Activated T-helper 1 cell treated with anti-CD3 and anti-CD28 coated beads, Interleukin-12 subunit alpha, Interleukin-12 subunit beta, Interleukin-2, Interleukin-4 antibody, amounts not matched to agents 30 ng/mL and 10 ng/mL and 1 ng/mL, durations not matched to agents 14 hours and 24 hours and 36 hours (primary cell): Measurements from ENCODE around the gene PUSL1. TPM values are rescaled to one million over a fixed set of nuclear protein-coding genes. Genes with fewer than 3 reads are reported as not detected.

ENCODE experiments used
- DNase-seq: peaks from one replicate; pipeline ENCODE4 v3.0.0; 2021; ENCODE audit warnings: low spot score
- H3K27ac Mint-ChIP-seq: one replicate; pipeline ENCODE4 v1.8.0; 2021; ENCODE audit warnings: mild to moderate bottlenecking, mixed read lengths
- H3K27me3 Mint-ChIP-seq: one replicate; pipeline ENCODE4 v1.8.0; 2022; ENCODE audit warnings: mild to moderate bottlenecking, moderate library complexity, mixed read lengths; ENCODE audit not compliant: insufficient read depth
- H3K36me3 Mint-ChIP-seq: one replicate; pipeline ENCODE4 v1.8.0; 2021; ENCODE audit warnings: low read depth, mixed read lengths
- H3K4me1 Mint-ChIP-seq: one replicate; pipeline ENCODE4 v1.8.0; 2021; ENCODE audit warnings: low read depth, mixed read lengths
- H3K4me3 Mint-ChIP-seq: one replicate; pipeline ENCODE4 v1.8.0; 2021; ENCODE audit warnings: mild to moderate bottlenecking, moderate library complexity, mixed read lengths
- H3K9me3 Mint-ChIP-seq: one replicate; pipeline ENCODE4 v1.8.0; 2021; ENCODE audit warnings: mixed read lengths
- intact Hi-C: fragments of 100-400 bp; cut with micrococcal nuclease; formaldehyde crosslinking; loops from one replicate; pipeline ENCODE4 v1.15.1; 2024
- total RNA-seq: library from RNA; stranded (reverse); gene quantifications from 2 replicates; pipeline ENCODE4 v1.2.3, GENCODE V29; 2022

Gene PUSL1
- total RNA-seq, 1 donor from 2014 or later, result 36.8 TPM

GRCh38 chr1:1320666-1321448, 12.5 kb downstream of the PUSL1 start:
- DNase-seq, result no peak
- intact Hi-C loops, result no loop called here
- Mint-ChIP-seq H3K4me3 (no peak overlapping the region), H3K27me3 (no peaks in the 10 kb centered on the region), H3K36me3 (peaks cover 13% of the 10 kb centered on the region), H3K27ac (no peak overlapping the region), H3K4me1 (peaks cover 11% of the 10 kb centered on the region), H3K9me3 (no peaks in the 10 kb centered on the region)

GRCh38 chr1:1321477-1321876, 13.1 kb downstream of the PUSL1 start:
- Mint-ChIP-seq H3K27me3 (no peaks in the 10 kb centered on the region), H3K27ac (no peak overlapping the region), H3K4me1 (peaks cover 17% of the 10 kb centered on the region), H3K9me3 (no peaks in the 10 kb centered on the region), H3K36me3 (peaks cover 11% of the 10 kb centered on the region), H3K4me3 (no peak overlapping the region)
- intact Hi-C loops, result no loop called here
- no peak for DNase-seq

GRCh38 chr1:1322418-1322817, 14.0 kb downstream of the PUSL1 start:
- Mint-ChIP-seq H3K27me3 (no peaks in the 10 kb centered on the region), H3K4me1 (peaks cover 20% of the 10 kb centered on the region), H3K27ac (peak overlapping the region; percentile 86), H3K9me3 (no peaks in the 10 kb centered on the region), H3K36me3 (peaks cover 9% of the 10 kb centered on the region), H3K4me3 (peak overlapping the region; percentile 95)
- DNase-seq, result no peak
- intact Hi-C loops, result no loop called here

- peak overlapping the region; percentile 84 for H3K27ac Mint-ChIP-seq
- DNase-seq, result no peak
- no peaks in the 10 kb centered on the region for H3K9me3 Mint-ChIP-seq
- intact Hi-C loops, result no loop called here
- H3K27me3 Mint-ChIP-seq, result no peaks in the 10 kb centered on the region
- H3K4me1 Mint-ChIP-seq, result peaks cover 20% of the 10 kb centered on the region
- peak overlapping the region; percentile 95 for H3K4me3 Mint-ChIP-seq
- peaks cover 9% of the 10 kb centered on the region for H3K36me3 Mint-ChIP-seq
These were observed 14.6 kb downstream of the PUSL1 start for GRCh38 chr1:1322952-1323351.

GRCh38 chr1:1324084-1324523, 15.7 kb downstream of the PUSL1 start:
- Mint-ChIP-seq H3K4me1 (peaks cover 20% of the 10 kb centered on the region), H3K9me3 (no peaks in the 10 kb centered on the region), H3K27me3 (no peaks in the 10 kb centered on the region), H3K36me3 (peaks cover 8% of the 10 kb centered on the region), H3K27ac (no peak overlapping the region), H3K4me3 (peak overlapping the region; percentile 72)
- intact Hi-C loops, result loop anchor here (1.0 kb wide), 3 partner anchors 16 to 208 kb away; partner anchors contain the start of genes AURKAIP1, C1orf159 and PUSL1
- no peak for DNase-seq

- peak; percentile 95 for DNase-seq
- Mint-ChIP-seq H3K36me3 (peaks cover 3% of the 10 kb centered on the region), H3K27ac (peak within 1 kb of the TSS; percentile 92), H3K27me3 (no peaks in the 10 kb centered on the region), H3K9me3 (no peaks in the 10 kb centered on the region), H3K4me3 (peak within 1 kb of the TSS; percentile 95), H3K4me1 (peaks cover 20% of the 10 kb centered on the region)
- intact Hi-C loops, result loop anchor here (1.0 kb wide), 3 partner anchors 16 to 208 kb away; partner anchors contain the start of genes AURKAIP1, C1orf159 and PUSL1
These were observed 16.3 kb downstream of the PUSL1 start, which contains the start of the genes CPTP and INTS11 for GRCh38 chr1:1324524-1325287. Gene CPTP (plus strand): TSS chr1:1324802. CDS start chr1:1326911, 2,109 bp downstream. Gene INTS11 (minus strand): TSS chr1:1324660. CDS start chr1:1324608, 52 bp downstream.

GRCh38 chr1:1325288-1326074, 17.1 kb downstream of the PUSL1 start:
- Mint-ChIP-seq H3K9me3 (no peaks in the 10 kb centered on the region), H3K4me1 (peaks cover 20% of the 10 kb centered on the region), H3K27me3 (no peaks in the 10 kb centered on the region), H3K36me3 (peaks cover 3% of the 10 kb centered on the region), H3K27ac (no peak overlapping the region), H3K4me3 (peak overlapping the region; percentile 76)
- DNase-seq, result no peak
- intact Hi-C loops, result no loop called here

- Mint-ChIP-seq H3K9me3 (no peaks in the 10 kb centered on the region), H3K27me3 (no peaks in the 10 kb centered on the region), H3K36me3 (peaks cover 3% of the 10 kb centered on the region), H3K4me3 (peak overlapping the region; percentile 76), H3K27ac (peak overlapping the region; percentile 29), H3K4me1 (peaks cover 20% of the 10 kb centered on the region)
- intact Hi-C loops, result no loop called here
- no peak for DNase-seq
These were observed 17.7 kb downstream of the PUSL1 start for GRCh38 chr1:1326075-1326605.

- Mint-ChIP-seq H3K9me3 (no peaks in the 10 kb centered on the region), H3K36me3 (peaks cover 3% of the 10 kb centered on the region), H3K27ac (no peak overlapping the region), H3K4me3 (no peak overlapping the region), H3K27me3 (no peaks in the 10 kb centered on the region), H3K4me1 (peaks cover 16% of the 10 kb centered on the region)
- intact Hi-C loops, result no loop called here
- no peak for DNase-seq
These were observed 18.9 kb downstream of the PUSL1 start for GRCh38 chr1:1327291-1327690.

GRCh38 chr1:1328254-1328653, 19.9 kb downstream of the PUSL1 start:
- intact Hi-C loops, result no loop called here
- Mint-ChIP-seq H3K27ac (no peak overlapping the region), H3K36me3 (peaks cover 2% of the 10 kb centered on the region), H3K4me1 (peaks cover 16% of the 10 kb centered on the region), H3K27me3 (no peaks in the 10 kb centered on the region), H3K4me3 (no peak overlapping the region), H3K9me3 (no peaks in the 10 kb centered on the region)
- DNase-seq, result no peak

- intact Hi-C loops, result no loop called here
- DNase-seq, result no peak
- H3K27me3 Mint-ChIP-seq, result no peaks in the 10 kb centered on the region
- no peaks in the 10 kb centered on the region for H3K9me3 Mint-ChIP-seq
- H3K4me3 Mint-ChIP-seq, result no peak overlapping the region
- no peaks in the 10 kb centered on the region for H3K36me3 Mint-ChIP-seq
- H3K4me1 Mint-ChIP-seq, result peaks cover 11% of the 10 kb centered on the region
- H3K27ac Mint-ChIP-seq, result no peak overlapping the region
These were observed 21.2 kb downstream of the PUSL1 start for GRCh38 chr1:1329304-1330210.
